Left ventricle myocardium superior (tissue), 1 donor: ENCODE measurements around the gene NT5E. TPM values are rescaled to one million over a fixed set of nuclear protein-coding genes. Genes with fewer than 3 reads are reported as not detected.
A peak's percentile ranks its signal among the peaks of the same experiment; 100 is the strongest.

Experiments used
- ATAC-seq: fragments of 200-7000 bp; cut with Tn5 transposase; one replicate; pipeline ENCODE4 v1.9.1; 2020; ENCODE audit warnings: mild to moderate bottlenecking, moderate library complexity
- DNase-seq: peaks from one replicate; pipeline ENCODE4 v3.0.0-alpha.2; 2020
- intact Hi-C: fragments of 100-400 bp; cut with micrococcal nuclease; formaldehyde crosslinking; loops from one replicate; pipeline ENCODE4 v1.11.0; 2022
- total RNA-seq: library from RNA; stranded (reverse); fragmentation: NEBNext Ultra II Directional; extraction: Animal tissue kit (Norgen Biotek cat#: 25700); gene quantifications from one replicate; pipeline ENCODE4 v1.2.1, GENCODE V29; 2021
- donor health status: DM: no; HTN: yes; CAD: no; lungs with severe emphysema.

NT5E gene
- total RNA-seq, 1 donor from 2014 or later = 6.0 TPM

DNA sequence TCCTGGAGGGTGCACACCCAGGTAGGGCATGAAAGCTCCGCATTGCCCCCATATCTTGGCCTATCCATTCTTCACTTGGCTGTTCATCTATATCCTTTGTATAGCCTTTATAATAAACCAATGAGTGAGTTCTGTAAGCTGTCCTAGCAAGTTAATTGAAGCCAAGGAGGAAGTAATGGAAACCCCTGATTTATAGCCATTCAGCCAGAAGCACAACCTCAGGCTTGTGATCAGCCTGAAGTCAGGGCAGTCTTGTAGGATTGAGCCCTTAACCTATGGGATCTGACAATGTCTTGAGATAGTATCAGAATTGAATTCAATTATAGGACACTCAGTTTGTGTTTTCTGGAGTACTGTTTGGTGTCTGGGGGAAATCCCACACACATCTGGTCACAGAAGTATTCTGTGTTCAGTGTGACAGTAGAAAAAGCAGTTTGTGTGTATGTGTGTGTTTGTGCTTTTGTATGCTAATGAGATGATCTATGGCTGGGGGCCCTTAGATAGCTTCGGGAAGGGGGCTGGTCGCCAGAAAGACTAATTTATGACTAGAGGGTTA is 5.7 kb downstream of the NT5E start:
- no peak for DNase-seq
- ATAC-seq = no peak
- intact Hi-C loops = no loop called here

DNA sequence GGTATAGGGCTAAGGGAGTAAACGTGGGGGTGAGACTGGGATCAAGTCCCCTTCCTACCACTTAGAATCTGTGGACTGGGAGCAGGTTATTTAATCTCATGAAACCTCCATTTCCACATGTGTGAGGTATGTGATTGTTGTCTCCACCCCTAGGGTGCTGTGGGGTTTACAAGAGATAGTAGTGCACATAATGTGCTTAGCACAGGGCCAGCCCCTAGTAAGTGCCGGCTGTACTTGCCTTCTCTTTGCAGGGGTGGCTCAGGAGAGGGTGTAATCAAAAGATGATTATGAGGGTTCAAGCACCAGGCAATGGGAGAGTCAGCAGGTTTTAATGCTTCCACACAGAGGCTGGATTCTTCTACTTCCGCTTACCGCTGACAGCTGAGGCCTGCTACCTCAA is 6.9 kb downstream of the NT5E start:
- peak; percentile 15 for ATAC-seq
- intact Hi-C loops = no loop called here

DNA sequence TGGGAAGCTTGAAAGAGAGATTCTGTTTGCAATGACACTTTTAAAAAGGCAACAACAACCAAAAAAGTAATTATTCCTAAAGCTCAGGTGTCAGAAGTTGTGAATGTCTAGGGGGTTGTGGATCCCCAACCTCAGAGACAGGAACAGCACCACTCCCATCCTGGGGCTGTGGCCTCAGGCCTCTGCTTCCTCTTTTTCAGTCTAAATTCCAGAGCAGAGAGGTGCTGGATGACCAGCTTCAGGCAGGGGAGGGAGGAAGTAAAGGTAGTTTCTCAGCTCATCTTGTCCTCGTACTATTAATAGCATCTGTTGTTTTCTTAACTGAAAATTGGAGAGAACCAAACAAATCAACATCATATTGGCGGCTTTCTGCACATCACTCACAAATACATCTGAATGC is 8.3 kb downstream of the NT5E start:
- ATAC-seq (no peak), DNase-seq (no peak)
- intact Hi-C loops = no loop called here

More for the DNA sequence above, 6.9 kb downstream of the NT5E start:
- no peak for DNase-seq

DNA sequence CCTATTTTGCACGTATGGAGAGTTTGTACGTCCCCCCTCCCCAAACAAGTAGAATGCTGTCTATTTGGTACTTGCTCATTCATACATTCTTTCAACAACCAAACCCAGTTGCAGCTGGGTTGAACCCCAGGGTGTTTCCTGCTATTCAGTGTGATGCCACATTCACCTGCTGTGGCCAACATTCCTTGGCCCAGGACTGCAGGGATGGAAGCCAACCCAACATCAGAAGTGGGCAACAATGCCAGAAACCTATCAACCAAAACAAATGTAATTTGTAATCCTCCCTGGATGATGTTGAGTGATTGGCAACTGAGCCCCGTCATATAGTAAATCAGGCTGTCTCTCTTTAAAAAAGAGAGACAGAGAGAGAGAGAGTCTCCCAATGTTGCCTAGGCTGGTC is 8.9 kb downstream of the NT5E start:
- DNase-seq (no peak), ATAC-seq (peak; percentile 8)
- intact Hi-C loops = no loop called here

DNA sequence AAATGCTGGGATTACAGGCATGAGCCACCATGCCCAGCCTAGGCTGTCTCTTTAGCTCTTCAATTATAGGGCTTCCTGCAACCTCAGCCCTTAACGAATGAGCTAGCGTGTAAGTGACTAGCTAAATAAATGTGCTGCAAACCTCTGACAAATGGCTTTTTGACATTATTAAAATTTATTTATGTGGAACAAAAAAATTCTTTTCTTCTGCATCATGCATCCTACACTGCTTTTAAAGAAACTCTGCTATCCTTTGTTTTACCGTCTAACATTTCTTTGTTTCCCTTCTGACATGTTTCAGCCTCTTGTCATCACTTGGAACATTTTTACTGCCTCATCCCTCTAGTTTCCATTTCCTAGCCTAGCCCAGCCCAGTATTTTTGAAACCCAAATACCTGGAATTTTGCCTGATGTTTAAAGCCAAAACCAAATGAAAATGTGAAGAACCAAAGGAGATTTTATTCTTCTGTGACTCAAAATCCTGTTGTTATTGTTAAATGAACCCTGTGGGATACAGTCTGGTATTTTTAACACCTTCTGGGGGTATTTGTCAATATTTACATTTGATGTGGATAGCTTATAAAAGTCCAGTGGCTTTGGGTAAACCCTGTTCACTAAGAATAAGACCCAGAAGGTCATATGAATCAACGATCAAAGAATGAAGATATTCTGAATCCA is 9.5 kb downstream of the NT5E start:
- peak; percentile 64 for ATAC-seq
- intact Hi-C loops = no loop called here
- DNase-seq = no peak

DNA sequence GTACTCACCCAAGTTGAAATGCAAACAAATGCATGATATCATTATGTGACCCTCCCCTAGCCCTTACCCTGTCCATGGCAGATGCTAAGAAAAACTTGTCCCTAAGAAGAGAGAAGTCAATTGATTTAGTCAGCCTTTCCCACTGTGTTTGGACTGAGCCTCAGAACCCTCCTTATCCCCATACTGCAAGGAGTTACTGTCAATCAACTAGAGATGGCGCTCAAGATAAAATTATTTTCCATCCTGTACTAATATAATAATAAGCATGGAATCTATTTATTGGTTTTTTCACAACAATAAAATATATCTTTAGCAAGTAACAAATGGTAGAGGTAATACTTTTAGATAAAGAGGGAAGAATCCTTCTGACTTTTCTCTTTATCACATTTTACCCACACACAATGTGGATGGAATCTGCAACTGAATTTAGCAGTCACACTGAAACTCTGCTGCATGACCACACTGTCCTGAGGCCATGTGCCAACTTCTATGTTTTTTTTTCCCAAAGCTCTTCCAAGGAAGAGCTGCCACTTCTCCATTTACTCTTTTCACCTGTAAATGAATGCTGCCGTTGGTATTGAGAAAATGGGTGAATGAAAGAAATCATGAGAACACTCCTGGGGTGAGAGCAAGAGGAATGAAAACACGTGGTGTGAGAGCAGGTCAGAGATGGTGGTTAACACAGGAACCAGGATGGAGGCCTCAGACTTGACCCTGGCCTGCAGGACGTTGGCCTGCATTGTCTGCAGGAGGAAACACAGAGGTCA is 10.5 kb downstream of the NT5E start:
- DNase-seq = no peak
- ATAC-seq = peak; percentile 40
- intact Hi-C loops = no loop called here

DNA sequence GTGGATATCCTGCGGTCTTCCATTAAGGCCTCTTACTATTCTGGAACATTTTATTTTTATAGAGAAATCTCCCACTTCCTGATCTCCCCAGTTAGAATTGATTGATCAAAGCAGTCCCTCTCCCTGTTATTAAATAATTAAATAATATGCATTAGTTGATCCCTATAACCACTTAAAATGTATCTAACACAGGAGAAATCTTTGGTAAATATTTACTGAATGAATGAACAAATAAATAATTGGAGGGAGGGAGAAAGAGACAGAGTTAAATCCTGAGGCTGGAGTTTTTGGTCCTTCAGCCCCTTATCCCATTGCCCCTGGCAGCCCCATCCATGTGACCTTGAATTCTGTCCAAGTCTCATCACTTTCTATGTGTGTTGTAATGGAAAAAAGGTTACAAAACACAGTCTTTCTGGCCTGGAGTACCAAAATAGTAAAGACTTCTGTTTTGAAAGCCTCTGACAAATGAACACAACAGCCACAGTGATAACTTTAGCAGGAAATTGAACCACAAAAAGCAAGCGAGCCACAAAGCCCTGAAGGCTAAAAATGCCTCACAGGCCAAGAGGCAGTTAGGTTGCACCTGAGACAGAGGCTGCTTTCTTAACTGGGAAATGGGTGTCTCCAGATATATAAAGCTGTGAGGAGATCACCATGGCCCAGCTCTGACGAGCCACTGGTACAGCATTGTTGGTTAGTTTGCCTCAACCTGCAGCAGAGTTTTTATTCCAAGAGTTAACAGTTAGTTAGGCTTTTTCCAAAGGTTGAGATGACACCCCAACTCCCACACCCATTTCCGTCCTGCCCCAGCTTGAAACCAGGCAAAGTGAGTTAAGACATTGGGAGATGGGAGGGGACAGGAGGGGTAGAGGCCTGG is 11.3 kb downstream of the NT5E start:
- DNase-seq (no peak), ATAC-seq (peak; percentile 59)
- intact Hi-C loops = no loop called here

DNA sequence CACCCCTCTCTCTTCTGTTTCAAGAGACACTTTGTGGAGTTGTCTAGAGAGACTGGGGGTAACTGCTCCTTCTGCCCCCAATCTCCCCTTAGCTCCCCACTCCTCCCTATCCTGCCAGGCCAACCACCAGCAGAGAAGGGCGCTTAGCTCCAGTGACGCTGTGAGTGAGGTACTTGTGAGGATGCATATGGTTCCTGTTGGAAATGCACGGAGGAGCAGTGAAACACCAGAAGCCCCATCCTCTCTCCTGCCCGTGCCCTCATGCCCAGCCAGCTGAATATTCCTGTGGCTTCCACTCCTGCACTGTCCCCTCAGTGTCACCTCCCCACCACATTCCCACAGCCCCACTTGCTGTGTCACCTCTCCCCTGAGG is 11.9 kb downstream of the NT5E start:
- DNase-seq (no peak), ATAC-seq (no peak)
- intact Hi-C loops = no loop called here

DNA sequence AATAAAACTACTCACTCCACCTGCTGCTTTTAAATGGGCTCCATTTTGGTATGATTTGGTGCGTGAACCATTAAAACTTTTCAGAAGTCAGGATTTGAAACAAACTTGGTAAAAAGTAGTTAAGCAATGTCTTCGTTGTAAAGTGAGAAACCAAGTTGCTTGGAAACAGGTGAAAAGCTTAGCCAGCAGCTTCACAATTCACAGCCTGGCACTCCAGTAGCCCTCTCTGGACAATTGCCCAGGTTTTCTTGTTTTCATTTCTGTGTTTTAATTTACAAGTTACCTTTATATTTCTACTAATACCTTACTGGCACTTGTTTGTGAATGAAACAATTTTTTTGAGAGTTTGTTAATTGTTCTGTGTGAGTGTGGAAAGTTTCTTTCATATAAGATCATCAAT is 12.8 kb downstream of the NT5E start:
- DNase-seq (no peak), ATAC-seq (no peak)
- intact Hi-C loops = no loop called here

DNA sequence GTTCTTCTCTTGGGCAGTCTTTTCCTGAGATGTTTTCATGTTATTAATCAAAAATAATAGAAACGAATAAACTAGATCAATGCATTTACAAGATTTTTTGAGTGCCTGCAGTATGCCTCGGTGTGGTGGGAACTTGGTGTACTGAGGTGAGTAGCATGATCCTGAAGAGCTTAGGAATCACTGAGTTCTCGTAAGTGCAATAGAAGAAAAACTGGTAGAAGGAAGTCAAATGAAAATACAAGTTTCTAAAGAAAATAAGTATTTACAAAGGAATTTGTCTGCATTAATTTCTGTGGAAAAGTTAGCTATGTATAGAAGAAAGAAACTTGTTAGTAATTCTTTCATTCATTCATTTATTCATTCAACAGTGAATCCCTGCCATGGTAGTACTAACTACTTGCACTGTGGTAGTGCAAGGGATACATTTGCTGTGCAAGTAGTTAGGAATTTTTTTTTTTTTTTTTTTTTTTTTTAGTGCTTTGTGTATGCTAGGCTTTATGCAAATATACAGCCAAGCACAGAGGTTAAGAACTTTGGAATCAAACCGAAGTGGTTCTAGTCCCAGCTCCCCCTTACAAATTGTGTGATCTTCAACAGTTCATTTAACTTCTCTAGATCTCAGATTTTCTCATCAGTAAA is 13.9 kb downstream of the NT5E start:
- ATAC-seq = no peak
- no peak for DNase-seq
- intact Hi-C loops = no loop called here

DNA sequence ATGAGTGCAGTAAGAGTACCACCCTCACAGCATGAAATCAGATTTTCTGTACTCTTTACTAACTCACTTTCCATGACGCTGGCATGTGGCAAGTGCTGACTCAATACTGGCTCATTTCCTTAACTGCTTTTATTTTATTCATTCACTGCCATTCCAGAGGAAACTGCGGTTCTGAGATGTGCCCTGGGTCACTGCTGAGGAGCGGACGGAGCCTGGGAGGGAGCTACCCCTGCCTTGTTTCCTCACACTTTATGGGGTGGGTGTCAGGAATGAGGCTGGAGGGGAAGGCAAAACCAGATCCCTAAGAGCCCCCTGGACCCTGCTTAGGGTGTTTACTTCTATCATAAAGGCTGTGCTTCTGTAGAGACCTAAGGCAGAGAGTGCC is 14.4 kb downstream of the NT5E start:
- ATAC-seq (no peak), DNase-seq (no peak)
- intact Hi-C loops = no loop called here

DNA sequence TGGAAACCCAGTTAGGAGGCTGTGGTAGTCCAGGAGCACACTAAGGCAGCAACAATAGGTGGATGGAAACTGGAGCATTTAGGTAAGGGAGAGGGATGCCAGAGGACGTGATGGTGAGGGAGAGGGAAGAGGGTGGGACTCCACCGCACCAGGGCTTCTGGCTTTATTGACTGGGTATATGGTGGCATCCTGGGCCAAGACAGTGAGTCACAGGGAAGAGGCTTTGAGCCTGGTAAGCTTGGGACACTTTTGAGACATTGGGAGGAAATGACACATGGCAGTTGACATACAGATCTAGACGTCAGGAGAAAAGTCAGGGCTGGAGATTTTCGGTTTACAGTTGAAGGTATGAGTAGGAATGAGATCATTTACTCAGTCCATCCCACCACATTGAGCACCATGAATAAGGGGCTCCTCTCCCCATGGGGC is 14.9 kb downstream of the NT5E start:
- ATAC-seq (no peak), DNase-seq (no peak)
- intact Hi-C loops = no loop called here

DNA sequence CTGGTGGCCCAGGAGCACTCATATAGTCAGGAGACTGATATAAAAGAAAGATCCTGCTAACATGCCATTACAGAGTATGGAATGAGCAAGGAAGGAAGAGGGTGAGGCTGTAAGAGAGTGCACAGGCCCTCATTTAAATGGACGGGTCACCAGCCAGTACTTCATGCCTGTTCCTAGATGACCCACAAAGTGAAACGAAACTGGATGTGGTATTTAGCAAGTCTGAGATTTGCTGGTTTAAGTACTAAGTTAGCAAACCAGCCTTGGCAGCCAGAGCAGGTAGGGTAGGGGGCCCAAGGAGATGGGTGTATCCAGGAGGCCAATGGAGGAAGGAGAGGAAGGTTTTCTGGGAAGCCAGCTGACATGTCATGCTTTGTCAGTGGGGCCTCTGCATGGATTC is 15.9 kb downstream of the NT5E start:
- ATAC-seq (no peak), DNase-seq (no peak)
- intact Hi-C loops = no loop called here

DNA sequence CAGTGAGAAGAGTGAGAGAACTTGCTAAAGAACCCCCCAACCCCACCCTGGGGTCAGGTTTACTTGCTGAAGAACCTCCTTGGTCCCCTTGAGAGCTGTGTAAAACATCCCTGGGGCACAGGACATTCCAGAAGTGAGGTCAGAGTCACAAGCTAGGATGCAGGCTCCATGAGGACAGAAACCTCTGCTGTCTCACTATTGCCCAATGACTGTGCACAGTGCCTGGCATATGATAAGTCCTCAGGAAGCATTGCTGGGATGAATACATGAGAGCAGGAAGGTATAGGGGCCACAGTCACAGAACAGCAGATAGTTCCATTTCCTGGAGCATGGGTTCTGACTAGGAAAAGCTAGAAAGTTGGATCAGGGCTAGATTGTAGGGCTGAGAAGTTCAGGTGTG is 18.4 kb downstream of the NT5E start:
- intact Hi-C loops = no loop called here
- no peak for ATAC-seq
- DNase-seq = no peak

DNA sequence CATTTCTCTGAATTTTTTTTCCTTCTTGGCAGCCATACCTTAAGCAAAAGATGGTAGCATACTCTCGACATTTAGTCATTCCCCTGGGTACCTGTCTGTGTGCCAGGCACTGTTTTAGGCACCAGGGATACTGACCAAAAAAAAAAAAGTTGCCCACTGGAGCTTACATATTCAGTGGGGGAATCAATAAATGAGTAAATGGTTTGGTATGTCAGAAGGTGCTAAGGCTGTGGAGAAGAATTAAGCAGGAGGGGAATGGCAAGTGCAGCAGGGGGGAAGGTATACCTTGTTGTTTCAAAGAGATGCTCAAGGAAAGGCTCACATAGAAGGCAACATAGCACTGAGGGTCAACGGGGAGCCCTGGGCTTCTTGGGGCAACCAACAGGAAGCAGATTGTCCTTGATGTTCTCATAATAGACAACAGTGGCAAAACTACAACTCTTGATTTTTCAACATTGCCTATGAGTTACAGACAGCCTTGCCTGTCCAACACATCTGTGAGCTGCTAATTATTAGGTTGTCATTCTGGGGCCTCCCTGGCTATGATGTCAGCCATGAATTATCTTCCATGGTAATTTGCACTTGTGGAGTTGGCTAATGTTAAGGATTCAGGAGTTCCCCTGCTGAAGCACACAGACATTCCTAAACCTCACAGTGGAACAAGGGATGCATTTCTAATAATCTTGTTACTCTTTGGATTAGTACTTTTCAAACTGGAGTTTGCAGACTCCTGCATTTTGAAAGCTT is 19.6 kb downstream of the NT5E start:
- ATAC-seq = no peak
- intact Hi-C loops = no loop called here
- no peak for DNase-seq

DNA sequence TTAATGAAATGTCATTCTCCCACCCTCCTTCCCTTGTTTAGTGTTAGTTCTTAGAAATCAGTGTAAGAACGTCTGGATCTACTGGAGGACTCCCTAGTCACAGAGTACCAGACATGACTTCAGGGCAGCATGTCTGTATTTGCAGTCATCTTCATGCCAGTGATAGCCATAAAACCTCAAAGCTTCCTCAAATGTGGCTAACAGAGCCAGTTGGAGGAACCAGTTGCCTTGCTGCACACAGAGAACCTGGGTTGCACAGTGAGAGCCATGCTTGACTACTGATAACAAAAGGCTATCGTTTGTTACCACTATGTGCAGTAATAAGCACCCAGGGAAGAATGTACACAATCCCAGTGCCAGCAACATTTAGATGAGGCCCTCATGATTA is 20.1 kb downstream of the NT5E start:
- intact Hi-C loops = no loop called here
- DNase-seq = no peak
- ATAC-seq = no peak

DNA sequence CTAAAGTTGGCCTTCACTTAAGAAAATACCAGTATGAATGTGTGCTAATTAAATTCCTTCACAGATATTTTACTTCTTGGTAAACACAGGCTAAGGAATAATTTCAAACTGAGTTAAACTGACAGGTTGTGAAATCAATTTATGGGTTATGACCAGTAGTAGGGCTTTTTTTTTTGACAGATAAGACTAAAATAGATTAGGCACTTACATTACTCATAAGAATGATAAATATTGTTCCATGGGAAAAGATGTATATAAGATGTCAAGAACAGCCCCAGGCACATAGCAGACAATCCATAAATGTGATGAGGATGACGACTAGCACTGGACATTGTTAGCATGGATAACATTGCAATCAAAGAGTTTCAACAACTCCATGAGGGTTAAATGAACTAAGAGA is 22.9 kb downstream of the NT5E start:
- no peak for ATAC-seq
- intact Hi-C loops = no loop called here
- no peak for DNase-seq

DNA sequence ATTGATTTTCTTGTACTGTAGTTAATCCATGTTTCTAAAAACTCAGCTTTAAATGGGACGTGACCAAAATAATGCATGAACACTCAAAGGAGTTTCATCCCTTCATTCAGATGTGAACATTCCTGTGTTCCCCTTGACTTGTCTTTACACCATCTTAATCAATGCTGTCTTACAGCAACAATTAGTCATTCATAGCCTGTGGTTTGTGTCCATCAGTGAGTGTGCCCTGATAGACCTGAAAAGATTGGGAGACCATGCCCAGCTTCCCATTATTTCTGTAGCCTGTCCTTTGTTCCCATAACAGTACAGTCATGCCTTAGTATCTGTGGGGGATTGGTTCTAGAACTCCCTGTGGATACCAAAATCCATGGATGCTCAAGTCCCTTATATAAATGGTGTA is 23.9 kb downstream of the NT5E start:
- DNase-seq = no peak
- intact Hi-C loops = no loop called here
- ATAC-seq = no peak

DNA sequence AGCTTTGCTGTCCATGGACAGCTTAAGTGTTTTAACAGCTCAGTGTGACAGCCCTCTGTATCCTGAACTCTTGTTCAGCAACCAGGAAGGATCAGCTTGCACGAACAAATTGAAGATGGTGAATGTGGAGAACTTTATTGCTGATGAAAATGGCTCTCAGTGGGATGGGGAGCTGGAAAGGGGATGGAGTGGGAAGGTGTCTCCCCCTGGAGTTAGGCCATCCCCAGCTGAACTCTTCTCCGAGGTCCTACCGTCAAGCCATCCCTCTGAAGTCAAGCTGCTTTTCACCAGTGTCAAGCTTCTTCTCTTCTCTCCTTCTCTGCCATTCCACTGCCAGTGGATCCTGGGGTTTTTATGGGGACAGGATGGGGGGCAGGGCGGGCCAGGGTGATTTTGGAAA is 26.6 kb downstream of the NT5E start:
- no peak for ATAC-seq
- intact Hi-C loops = no loop called here
- DNase-seq = no peak
